Fibroblast of lung (primary cell): Measurements from ENCODE around the gene FAM221B. TPM values are rescaled to one million over a fixed set of nuclear protein-coding genes. Genes with fewer than 3 reads are reported as not detected.
A peak's percentile ranks its signal among the peaks of the same experiment; 100 is the strongest.

Experiments used
- DNase-seq, 2 donors: peaks; one replicate each; pipeline versions ENCODE4 v3.0.0 to v3.0.0-alpha.2; 2010; ENCODE audit warnings: low read depth in 2 of 2
- H2AFZ ChIP-seq: 2 replicates; pipeline ENCODE4 v1.5.1; 2012; ENCODE audit warnings: low read length, control low read depth, inconsistent platforms
- H3K27ac ChIP-seq: 2 replicates; pipeline ENCODE4 v1.5.1; 2011; ENCODE audit warnings: low read length, control low read depth; ENCODE audit not compliant: insufficient read depth
- H3K27me3 ChIP-seq: 2 replicates; pipeline ENCODE4 v1.5.1; 2011; ENCODE audit warnings: mild to moderate bottlenecking, low read length; ENCODE audit not compliant: control insufficient read depth, insufficient read depth
- H3K36me3 ChIP-seq: 2 replicates; pipeline ENCODE4 v1.5.1; 2011; ENCODE audit warnings: low read length; ENCODE audit not compliant: control insufficient read depth, insufficient read depth
- H3K4me1 ChIP-seq: 2 replicates; pipeline ENCODE4 v1.5.1; 2011; ENCODE audit warnings: low read length; ENCODE audit not compliant: control insufficient read depth, insufficient read depth; ENCODE audit errors: extremely low read depth
- H3K4me2 ChIP-seq: 2 replicates; pipeline ENCODE4 v1.5.1; 2011; ENCODE audit warnings: low read length, control low read depth; ENCODE audit not compliant: insufficient read depth; ENCODE audit errors: extremely low read depth
- H3K4me3 ChIP-seq, 4 experiments: fragments of 200-600 bp in 1 of 4; sonication (generic) in 1 of 4; replicated peaks in 1 of 4; 2 replicates each; pipeline ENCODE4 v1.5.1; 2011 to 2016; ENCODE audit warnings: low read length in 4 of 4, low read depth in 3 of 4, mild to moderate bottlenecking in 3 of 4, control low read depth in 2 of 4, inconsistent platforms in 1 of 4, mixed read lengths in 1 of 4; ENCODE audit not compliant: insufficient read depth in 1 of 4; ENCODE audit errors: control extremely low read depth in 1 of 4
- H3K79me2 ChIP-seq: 2 replicates; pipeline ENCODE4 v1.5.1; 2012; ENCODE audit warnings: mild to moderate bottlenecking, low read length, inconsistent platforms; ENCODE audit not compliant: control insufficient read depth, insufficient read depth
- H3K9ac ChIP-seq: 2 replicates; pipeline ENCODE4 v1.5.1; 2011; ENCODE audit warnings: mild to moderate bottlenecking, low read length, control low read depth; ENCODE audit not compliant: insufficient read depth
- H3K9me3 ChIP-seq: 2 replicates; pipeline ENCODE4 v1.5.1; 2012; ENCODE audit warnings: low read depth, low read length; ENCODE audit not compliant: control insufficient read depth, insufficient read depth
- H4K20me1 ChIP-seq: 2 replicates; pipeline ENCODE4 v1.5.1; 2011; ENCODE audit warnings: low read length; ENCODE audit not compliant: control insufficient read depth, insufficient read depth; ENCODE audit errors: extremely low read depth
- EZH2 ChIP-seq: IDR thresholded peaks from 2 replicates; pipeline ENCODE4 v1.5.1; 2012; ENCODE audit warnings: low read length, control low read depth, mild to moderate bottlenecking; ENCODE audit errors: missing control alignments
- polyA plus RNA-seq, 2 donors: library from polyadenylated mRNA; depleted of rRNA in 1 of 2; stranded (reverse) in 1 of 2; unstranded in 1 of 2; fragments of >200 nt; gene quantifications; 2 replicates each; pipeline ENCODE4 v1.2.1, GENCODE V29; 2011 to 2012; ENCODE audit warnings: missing spikeins in 1 of 2
- total RNA-seq: library from RNA; depleted of rRNA; stranded (reverse); fragments of >200 nt; gene quantifications from 2 replicates; pipeline ENCODE4 v1.2.1, GENCODE V29; 2014
- TF ChIP-seq, protein P1 (sequence below), 2 donors: IDR thresholded peaks in 1 of 2; conservative IDR thresholded peaks in 1 of 2; 1 replicate in 1 of 2; 2 replicates in 1 of 2; pipeline ENCODE4 v1.5.1; 2011 to 2012; ENCODE audit warnings: low read length in 2 of 2, control low read depth in 1 of 2, inconsistent platforms in 1 of 2, low read depth in 1 of 2, mild to moderate bottlenecking in 1 of 2

Gene FAM221B
- total and polyA plus RNA-seq, 2 donors (not counting 1 experiment from before 2014, with no cell fraction given), result not detected

DNA sequence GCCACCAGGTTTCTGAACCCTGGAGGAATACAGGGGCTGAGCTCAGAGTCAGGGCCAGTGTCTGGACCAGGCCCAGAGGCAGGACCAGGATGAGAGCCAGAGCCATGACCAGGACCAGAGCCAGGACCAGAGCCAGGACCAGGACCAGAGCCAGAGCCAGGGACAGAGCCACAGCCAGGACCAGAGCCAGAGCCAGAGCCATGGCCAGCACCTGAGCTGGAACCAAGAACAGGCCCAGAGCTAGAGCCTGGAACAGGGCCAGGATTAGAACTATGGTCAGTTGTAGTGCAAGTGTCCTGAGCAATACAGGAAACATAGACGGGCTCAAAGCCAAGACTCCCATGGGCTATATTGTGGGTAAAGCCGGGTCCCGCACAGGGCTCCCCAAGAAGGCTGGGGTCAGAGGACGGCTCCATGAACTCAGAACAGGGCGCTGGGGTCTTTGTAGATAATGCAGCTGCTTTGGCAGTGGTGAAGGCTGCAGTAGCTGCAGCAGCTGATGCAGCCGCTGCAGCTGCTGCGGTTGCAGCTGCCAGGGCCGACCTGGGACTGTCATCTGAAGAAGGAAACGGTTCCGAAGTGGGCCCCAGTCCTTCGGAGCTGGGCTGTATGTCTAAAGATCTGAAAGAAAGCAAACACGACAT is 17.0 kb downstream of the FAM221B start:
- peaks cover 12% of the 10 kb centered on the region for H3K4me1 ChIP-seq
- no peaks in the 10 kb centered on the region for H4K20me1 ChIP-seq
- peak in 1 of 2 donors; percentile 7 for DNase-seq
- no peaks in the 10 kb centered on the region for H3K9me3 ChIP-seq
- H2AFZ ChIP-seq, result peak overlapping the region; percentile 30
- no peaks in the 10 kb centered on the region for H3K27me3 ChIP-seq
- peak overlapping the region; percentile 22 to 70 (median 48) for H3K4me3 ChIP-seq
- peak overlapping the region; percentile 73 for H3K4me2 ChIP-seq
- TF ChIP-seq, protein P1, sequence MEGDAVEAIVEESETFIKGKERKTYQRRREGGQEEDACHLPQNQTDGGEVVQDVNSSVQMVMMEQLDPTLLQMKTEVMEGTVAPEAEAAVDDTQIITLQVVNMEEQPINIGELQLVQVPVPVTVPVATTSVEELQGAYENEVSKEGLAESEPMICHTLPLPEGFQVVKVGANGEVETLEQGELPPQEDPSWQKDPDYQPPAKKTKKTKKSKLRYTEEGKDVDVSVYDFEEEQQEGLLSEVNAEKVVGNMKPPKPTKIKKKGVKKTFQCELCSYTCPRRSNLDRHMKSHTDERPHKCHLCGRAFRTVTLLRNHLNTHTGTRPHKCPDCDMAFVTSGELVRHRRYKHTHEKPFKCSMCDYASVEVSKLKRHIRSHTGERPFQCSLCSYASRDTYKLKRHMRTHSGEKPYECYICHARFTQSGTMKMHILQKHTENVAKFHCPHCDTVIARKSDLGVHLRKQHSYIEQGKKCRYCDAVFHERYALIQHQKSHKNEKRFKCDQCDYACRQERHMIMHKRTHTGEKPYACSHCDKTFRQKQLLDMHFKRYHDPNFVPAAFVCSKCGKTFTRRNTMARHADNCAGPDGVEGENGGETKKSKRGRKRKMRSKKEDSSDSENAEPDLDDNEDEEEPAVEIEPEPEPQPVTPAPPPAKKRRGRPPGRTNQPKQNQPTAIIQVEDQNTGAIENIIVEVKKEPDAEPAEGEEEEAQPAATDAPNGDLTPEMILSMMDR (conservative IDR thresholded peaks at IDR 0.05 in 1 of 2, IDR thresholded peaks at IDR 0.05 in 1 of 2; ENCODE audit: low read depth in 1 of 2, low read length in 2 of 2), result no peak
- TF ChIP-seq EZH2, result no peak
- H3K36me3 ChIP-seq, result no peaks in the 10 kb centered on the region
- no peaks in the 10 kb centered on the region for H3K79me2 ChIP-seq
- H3K9ac ChIP-seq, result no peak overlapping the region
- peak overlapping the region; percentile 18 for H3K27ac ChIP-seq

DNA sequence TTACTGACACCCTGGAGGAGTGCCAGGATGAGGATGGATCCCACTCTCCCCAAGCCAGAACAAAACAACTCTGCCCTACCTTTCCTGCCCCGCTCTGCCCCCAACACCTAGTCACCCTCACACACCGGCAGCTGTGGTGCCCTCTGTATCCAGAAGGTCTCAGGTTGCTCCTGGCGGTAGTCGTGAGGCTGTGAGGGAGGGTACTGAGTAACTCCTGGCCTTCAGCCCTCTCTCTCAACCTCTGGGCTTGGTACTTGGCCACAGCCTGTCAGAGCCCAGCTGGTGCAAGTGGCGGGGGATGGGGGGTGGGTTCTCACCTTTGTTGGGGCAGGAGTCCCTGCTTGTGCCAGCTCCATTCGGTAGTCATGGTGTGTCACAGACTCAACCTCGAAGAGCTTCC is 18.4 kb downstream of the FAM221B start:
- DNase-seq, result no peak
- TF ChIP-seq, protein P1 (conservative IDR thresholded peaks at IDR 0.05 in 1 of 2, IDR thresholded peaks at IDR 0.05 in 1 of 2; ENCODE audit: low read depth in 1 of 2, low read length in 2 of 2), result no peak
- no peak for TF ChIP-seq EZH2

DNA sequence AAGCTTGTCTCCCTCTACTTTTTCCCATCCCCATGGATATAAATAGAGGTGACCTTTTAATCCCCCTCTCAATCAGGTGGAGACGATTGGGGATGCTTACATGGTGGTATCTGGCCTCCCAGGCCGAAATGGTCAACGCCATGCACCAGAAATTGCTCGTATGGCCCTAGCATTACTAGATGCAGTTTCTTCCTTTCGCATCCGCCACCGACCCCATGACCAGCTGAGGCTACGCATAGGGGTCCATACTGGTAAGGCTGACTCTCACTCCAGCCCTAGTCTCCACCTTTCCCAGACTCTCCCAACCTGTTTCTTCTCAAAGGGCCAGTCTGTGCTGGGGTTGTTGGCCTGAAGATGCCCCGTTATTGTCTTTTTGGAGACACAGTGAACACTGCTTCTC is 20.1 kb downstream of the FAM221B start:
- Histone ChIP-seq H3K9me3 (no peaks in the 10 kb centered on the region), H3K4me3 (no peak overlapping the region), H3K4me2 (no peak overlapping the region), H3K9ac (no peak overlapping the region), H3K27me3 (no peaks in the 10 kb centered on the region), H3K27ac (no peak overlapping the region), H3K79me2 (no peaks in the 10 kb centered on the region), H4K20me1 (no peaks in the 10 kb centered on the region), H3K36me3 (peaks cover 6% of the 10 kb centered on the region), H3K4me1 (peaks cover 10% of the 10 kb centered on the region), H2AFZ (no peak overlapping the region)
- no peak for DNase-seq
- TF ChIP-seq, protein P1 (conservative IDR thresholded peaks at IDR 0.05 in 1 of 2, IDR thresholded peaks at IDR 0.05 in 1 of 2; ENCODE audit: low read depth in 1 of 2, low read length in 2 of 2), result no peak
- no peak for TF ChIP-seq EZH2

More for the DNA sequence above, 18.4 kb downstream of the FAM221B start:
- Histone ChIP-seq H3K36me3 (peaks cover 6% of the 10 kb centered on the region), H3K9me3 (no peaks in the 10 kb centered on the region), H2AFZ (no peak overlapping the region), H3K4me3 (no peak overlapping the region), H3K79me2 (no peaks in the 10 kb centered on the region), H3K27ac (no peak overlapping the region), H3K4me2 (no peak overlapping the region), H3K9ac (no peak overlapping the region), H3K27me3 (no peaks in the 10 kb centered on the region), H3K4me1 (peaks cover 12% of the 10 kb centered on the region), H4K20me1 (no peaks in the 10 kb centered on the region)
